ENCODE measurements around the gene CARD9. TPM values are rescaled to one million over a fixed set of nuclear protein-coding genes. Genes with fewer than 3 reads are reported as not detected.
A peak's percentile ranks its signal among the peaks of the same experiment; 100 is the strongest.

CARD9 gene
- total and polyA plus RNA-seq, 2 of the 4 experiments (the other 2 are of a cell fraction): 0.36 to 1.9 TPM

GRCh38 chr9:136359774-136360718, 13.4 kb downstream of the CARD9 start:
- Histone ChIP-seq H4K20me1 (ENCODE audit: insufficient read depth, low read length) (no peaks in the 10 kb centered on the region; the same call in 1 of the 2 replicates), H3K4me2 (ENCODE audit: low read depth, low read length) (no peak overlapping the region), H2BK15ac (ENCODE audit: low read depth, low read length) (peak overlapping the region; percentile 50; the same call in 1 of the 3 replicates), H3K9me1 (ENCODE audit: insufficient read depth, low read length) (peaks cover 6% of the 10 kb centered on the region), H2BK5ac (ENCODE audit: low read depth, low read length, poor library complexity, severe bottlenecking) (peak overlapping the region; percentile 84), H3K27ac (ENCODE audit: insufficient read depth, low read length) (peak overlapping the region; percentile 83), H3K4me3 (ENCODE audit: insufficient read depth, low read depth, low read length) (no peak overlapping the region), H3K9me3 (ENCODE audit: control insufficient read depth, insufficient read depth, low read length) (no peaks in the 10 kb centered on the region), H2BK20ac (ENCODE audit: low read depth, low read length) (peak overlapping the region; percentile 11; the same call in 1 of the 2 replicates), H3K23ac (ENCODE audit: low read depth, low read length) (0 out of 2 replicates have a peak overlapping the region, but pooled peaks have one; percentile 69), H3K27me3 (ENCODE audit: control insufficient read depth, insufficient read depth, low read length) (no peaks in the 10 kb centered on the region), H2AK9ac (replicated peaks; ENCODE audit: low read depth, low read length, poor library complexity) (peak overlapping the region; percentile 95), H2AFZ (replicated peaks; ENCODE audit: low read length, poor library complexity) (peak overlapping the region; percentile 51), H2AK5ac (ENCODE audit: low read depth, low read length) (peak overlapping the region; percentile 90), H4K91ac (ENCODE audit: insufficient read depth, low read depth, low read length) (peak overlapping the region; percentile 91), H3K4ac (ENCODE audit: low read depth, low read length) (peak overlapping the region; percentile 93), H4K8ac (ENCODE audit: low read depth in 2 of 2, low read length in 2 of 2) (peak overlapping the region; percentile 87 to 90), H3K79me1 (ENCODE audit: low read depth in 1 of 2, low read length in 2 of 2) (peaks cover 3 to 47% of the 10 kb centered on the region in 2 experiments; a peak in 3 of 4 replicates), H2BK120ac (ENCODE audit: low read depth, low read length) (peak overlapping the region; percentile 80), H3K4me1 (ENCODE audit: control insufficient read depth, insufficient read depth, low read length) (peaks cover 29% of the 10 kb centered on the region), H3K56ac (ENCODE audit: extremely low read depth, insufficient read depth, low read length) (peak overlapping the region; percentile 64; the same call in 1 of the 2 replicates), H3K9ac (ENCODE audit: low read depth, low read length) (peak overlapping the region; percentile 13), H4K5ac (ENCODE audit: low read depth, low read length) (peak overlapping the region; percentile 71), H3K36me3 (ENCODE audit: control insufficient read depth, insufficient read depth, low read length) (peaks cover 37% of the 10 kb centered on the region), H3K14ac (replicated peaks; ENCODE audit: low read depth, low read length) (peak overlapping the region; percentile 35), H3K18ac (ENCODE audit: low read depth, low read length) (peak overlapping the region; percentile 8; the same call in 1 of the 2 replicates)
- no peak for ATAC-seq (ENCODE audit: low read depth)
- in situ Hi-C loops (cut with MboI; ENCODE audit: low sequenced_read_pairs): no loop called here
- intact Hi-C loops (cut with micrococcal nuclease): no loop called here
- TF ChIP-seq MXI1 (IDR thresholded peaks at IDR 0.05; ENCODE audit: borderline replicate concordance, low read depth, low read length) (no peak), SMC3 (IDR thresholded peaks at IDR 0.05; ENCODE audit: low read depth, low read length) (no peak)
- no peak for DNase-seq
- 87% methylated on average over 19 of the region's 38 CpGs; no CpG with 5 or more reads in 1 of the 2 experiments for WGBS, 2 experiments (ENCODE audit: extremely low coverage in 2 of 2, insufficient read length in 1 of 2)
- POLR2A ChIA-PET (ENCODE audit: unreplicated experiment): no interaction called here
- BruUV-seq (replicated peaks): no TSS peak
- CTCF ChIA-PET: no interaction called here
- dilution Hi-C loops (cut with HindIII; ENCODE audit: low sequenced_read_pairs, unreplicated experiment): no loop called here

Measured in IMR-90 (cell line).